ENCODE measurements around the gene IL11RA.

- TF ChIP-seq GATA3 (IDR thresholded peaks at IDR 0.05; ENCODE audit: low read depth, low read length) = no peak
- TF ChIP-seq GATA2 (IDR thresholded peaks at IDR 0.05; ENCODE audit: low read depth, low read length) = peak; percentile 87
Observed at GRCh38 chr9:34654323-34655051, 2.5 kb downstream of the IL11RA start.
